Lower leg skin (tissue), 3 donors: ENCODE data around the gene OTUD5.

ENCODE experiments used
- POLR2A ChIP-seq, 2 donors: fragments of 450-650 bp; IDR thresholded peaks; one replicate each; pipeline ENCODE4 v1.6.1; 2016 to 2017; ENCODE audit warnings: antibody characterized with exemption in 2 of 2, mild to moderate bottlenecking in 1 of 2, moderate library complexity in 1 of 2
- TF ChIP-seq, protein P1 (sequence below), 3 donors: fragments of 450-650 bp; IDR thresholded peaks; one replicate each; pipeline ENCODE4 v1.5.1; 2016; ENCODE audit warnings: antibody characterized with exemption in 3 of 3, mild to moderate bottlenecking in 3 of 3, moderate library complexity in 2 of 3

GRCh38 chrX:48894891-48895290 is 62.5 kb downstream of the OTUD5 start:
- TF ChIP-seq, protein P1, sequence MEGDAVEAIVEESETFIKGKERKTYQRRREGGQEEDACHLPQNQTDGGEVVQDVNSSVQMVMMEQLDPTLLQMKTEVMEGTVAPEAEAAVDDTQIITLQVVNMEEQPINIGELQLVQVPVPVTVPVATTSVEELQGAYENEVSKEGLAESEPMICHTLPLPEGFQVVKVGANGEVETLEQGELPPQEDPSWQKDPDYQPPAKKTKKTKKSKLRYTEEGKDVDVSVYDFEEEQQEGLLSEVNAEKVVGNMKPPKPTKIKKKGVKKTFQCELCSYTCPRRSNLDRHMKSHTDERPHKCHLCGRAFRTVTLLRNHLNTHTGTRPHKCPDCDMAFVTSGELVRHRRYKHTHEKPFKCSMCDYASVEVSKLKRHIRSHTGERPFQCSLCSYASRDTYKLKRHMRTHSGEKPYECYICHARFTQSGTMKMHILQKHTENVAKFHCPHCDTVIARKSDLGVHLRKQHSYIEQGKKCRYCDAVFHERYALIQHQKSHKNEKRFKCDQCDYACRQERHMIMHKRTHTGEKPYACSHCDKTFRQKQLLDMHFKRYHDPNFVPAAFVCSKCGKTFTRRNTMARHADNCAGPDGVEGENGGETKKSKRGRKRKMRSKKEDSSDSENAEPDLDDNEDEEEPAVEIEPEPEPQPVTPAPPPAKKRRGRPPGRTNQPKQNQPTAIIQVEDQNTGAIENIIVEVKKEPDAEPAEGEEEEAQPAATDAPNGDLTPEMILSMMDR (IDR thresholded peaks at IDR 0.05), result no peak
- TF ChIP-seq POLR2A (IDR thresholded peaks at IDR 0.05), result no peak
